Left ventricle myocardium inferior (tissue), 1 donor: ENCODE results near the gene EEF2. TPM values are rescaled to one million over a fixed set of nuclear protein-coding genes. Genes with fewer than 3 reads are reported as not detected.

Experiments used
- DNase-seq: peaks from one replicate; pipeline ENCODE4 v3.0.0-alpha.2; 2020
- H3K27ac ChIP-seq: fragments of 200-600 bp; replicated peaks from 2 replicates; pipeline ENCODE4 v1.8.0; 2021
- H3K27me3 ChIP-seq: fragments of 200-600 bp; 2 replicates; pipeline ENCODE4 v1.8.0; 2021; ENCODE audit warnings: low read depth
- H3K36me3 ChIP-seq: fragments of 200-600 bp; 2 replicates; pipeline ENCODE4 v1.8.0; 2021
- H3K4me1 ChIP-seq: fragments of 200-600 bp; 2 replicates; pipeline ENCODE4 v1.8.0; 2021
- H3K4me3 ChIP-seq: fragments of 200-600 bp; 2 replicates; pipeline ENCODE4 v1.8.0; 2021; ENCODE audit warnings: mild to moderate bottlenecking, moderate library complexity
- H3K9me3 ChIP-seq: fragments of 200-600 bp; replicated peaks from 2 replicates; pipeline ENCODE4 v1.8.0; 2021
- CTCF ChIP-seq: fragments of 200-600 bp; IDR thresholded peaks from 2 replicates; pipeline ENCODE4 v1.8.0; 2021; ENCODE audit warnings: antibody characterized with exemption, mild to moderate bottlenecking, borderline replicate concordance
- intact Hi-C: fragments of 100-400 bp; cut with micrococcal nuclease; formaldehyde crosslinking; loops from one replicate; pipeline ENCODE4 v1.11.0; 2022
- total RNA-seq: library from RNA; stranded (reverse); fragmentation: NEBNext Ultra II Directional; extraction: Animal tissue kit (Norgen Biotek cat#: 25700); gene quantifications from one replicate; pipeline ENCODE4 v1.2.1, GENCODE V29; 2021
- donor health status: DM: no; HTN: yes; CAD: no; lungs with severe emphysema.

Gene EEF2
- total RNA-seq, 1 donor from 2014 or later, result 2,303 TPM

- Histone ChIP-seq H3K4me3 (no peak overlapping the region), H3K4me1 (peaks cover 57% of the 10 kb centered on the region), H3K27me3 (no peaks in the 10 kb centered on the region), H3K9me3 (no peaks in the 10 kb centered on the region), H3K36me3 (peaks cover 82% of the 10 kb centered on the region), H3K27ac (no peak overlapping the region)
- TF ChIP-seq CTCF, result no peak
- DNase-seq, result no peak
- intact Hi-C loops, result loop anchor here (10.0 kb wide), 1 partner anchor 153 kb away; no protein-coding TSS in a partner anchor
Observed at GRCh38 chr19:3981373-3981735, 3.9 kb downstream of the EEF2 start.

DNA sequence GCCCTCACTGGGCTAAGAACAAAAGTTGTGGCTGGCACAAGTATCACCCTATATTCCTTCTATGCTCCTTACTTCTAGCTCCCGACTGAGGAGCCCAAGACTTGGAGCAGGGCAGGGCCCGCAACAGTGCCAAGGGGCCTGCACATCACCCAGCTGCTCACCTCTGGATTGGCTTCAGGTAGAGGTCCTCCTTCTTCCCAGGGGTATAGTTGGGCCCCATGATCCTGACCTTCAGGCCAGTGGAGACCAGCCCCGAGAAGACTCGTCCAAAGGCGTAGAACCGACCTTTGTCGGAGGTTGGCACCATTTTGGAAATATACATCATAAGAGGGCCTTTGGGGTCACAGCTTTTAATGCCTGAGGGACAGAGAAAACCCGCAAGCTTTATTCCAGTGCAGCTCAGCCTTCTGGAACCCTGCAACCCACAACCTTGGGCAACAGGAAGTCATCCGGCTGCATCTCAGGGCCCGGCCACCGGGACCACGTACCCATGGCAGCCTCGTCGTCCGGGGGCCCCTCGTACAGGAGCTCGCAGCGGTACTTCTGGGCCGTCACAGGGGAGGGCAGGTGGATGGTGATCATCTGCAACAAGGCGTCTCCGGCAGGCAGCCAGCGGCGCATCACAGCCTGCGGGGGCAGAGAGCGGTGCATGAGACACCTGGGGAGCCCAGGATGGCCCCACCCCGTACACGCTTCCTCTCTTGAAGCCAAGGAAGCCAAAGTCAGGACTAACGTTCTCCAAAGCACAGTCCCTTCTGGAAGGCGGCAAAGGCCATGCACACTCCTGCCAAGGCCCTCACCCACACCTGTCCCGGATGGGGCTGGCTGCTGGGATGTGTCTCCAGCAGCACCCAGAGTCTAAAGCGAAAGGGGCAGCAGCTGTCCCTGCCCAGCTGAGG lies 4.7 kb downstream of the EEF2 start:
- no peak for TF ChIP-seq CTCF
- no peak overlapping the region for H3K27ac ChIP-seq
- H3K9me3 ChIP-seq, result no peaks in the 10 kb centered on the region
- peaks cover 50% of the 10 kb centered on the region for H3K4me1 ChIP-seq
- H3K36me3 ChIP-seq, result peaks cover 89% of the 10 kb centered on the region
- H3K27me3 ChIP-seq, result no peaks in the 10 kb centered on the region
- intact Hi-C loops, result loop anchor here (10.0 kb wide), 1 partner anchor 154 kb away; no protein-coding TSS in a partner anchor
- DNase-seq, result no peak
- H3K4me3 ChIP-seq, result no peak overlapping the region

DNA sequence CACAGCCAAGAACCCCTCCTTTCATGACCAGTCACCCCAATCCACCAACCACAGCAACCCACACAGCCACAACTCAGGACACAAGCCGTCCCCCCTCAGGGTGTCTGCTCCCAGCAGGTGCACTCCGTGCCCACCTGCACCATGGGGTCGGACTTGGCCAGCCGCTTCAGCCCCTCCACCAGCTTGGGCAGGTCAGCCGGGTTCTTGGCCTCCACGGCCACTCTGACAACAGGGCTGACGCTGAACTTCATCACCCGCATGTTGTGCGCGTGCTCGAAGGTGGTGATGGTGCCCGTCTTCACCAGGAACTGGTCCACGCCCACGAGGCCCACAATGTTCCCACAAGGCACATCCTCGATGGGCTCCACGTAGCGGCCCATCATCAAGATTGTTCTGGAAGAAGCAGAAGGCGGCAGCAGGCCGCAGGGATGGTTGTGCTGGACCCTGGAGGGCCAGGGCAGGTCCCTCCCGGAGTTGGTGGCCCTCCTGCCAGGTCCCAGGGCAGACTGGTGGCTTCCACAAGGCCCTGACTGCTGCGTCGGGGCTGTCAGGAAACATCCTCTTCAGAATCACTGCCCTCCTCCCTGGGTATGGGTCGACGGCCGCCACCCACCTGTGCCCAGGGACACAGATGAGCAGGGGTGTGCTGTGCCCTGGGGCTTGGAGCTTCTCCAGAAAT lies 5.5 kb downstream of the EEF2 start:
- intact Hi-C loops, result loop anchor here (10.0 kb wide), 1 partner anchor 155 kb away; no protein-coding TSS in a partner anchor
- Histone ChIP-seq H3K9me3 (no peaks in the 10 kb centered on the region), H3K27me3 (no peaks in the 10 kb centered on the region), H3K36me3 (peaks cover 96% of the 10 kb centered on the region), H3K4me1 (peaks cover 43% of the 10 kb centered on the region), H3K27ac (no peak overlapping the region), H3K4me3 (no peak overlapping the region)
- no peak for DNase-seq
- TF ChIP-seq CTCF, result no peak

- H3K36me3 ChIP-seq, result peaks cover 94% of the 10 kb centered on the region
Observed at GRCh38 chr19:3979289-3979673, 6.0 kb downstream of the EEF2 start.

More at GRCh38 chr19:3979289-3979673, 6.0 kb downstream of the EEF2 start:
- intact Hi-C loops, result no loop called here
- H3K27ac ChIP-seq, result no peak overlapping the region
- H3K9me3 ChIP-seq, result no peaks in the 10 kb centered on the region
- DNase-seq, result no peak
- peaks cover 38% of the 10 kb centered on the region for H3K4me1 ChIP-seq
- no peak overlapping the region for H3K4me3 ChIP-seq
- no peaks in the 10 kb centered on the region for H3K27me3 ChIP-seq
- no peak for TF ChIP-seq CTCF
